Brain microvascular endothelial cell (primary cell): Measurements from ENCODE around the gene CACNG5.

Experiments used
- DNase-seq: peaks from one replicate; pipeline ENCODE4 v3.0.0-alpha.2; 2020
- H3K27ac ChIP-seq: fragments of 250-450 bp; sonication (Bioruptor Pico); 2 replicates; pipeline ENCODE4 v1.5.1; 2020; ENCODE audit warnings: mild to moderate bottlenecking, moderate library complexity
- H3K27me3 ChIP-seq: fragments of 250-450 bp; sonication (Bioruptor Pico); replicated peaks from 2 replicates; pipeline ENCODE4 v1.5.1; 2020; ENCODE audit warnings: mild to moderate bottlenecking
- H3K36me3 ChIP-seq: fragments of 250-450 bp; sonication (Bioruptor Pico); replicated peaks from 2 replicates; pipeline ENCODE4 v1.5.1; 2020; ENCODE audit warnings: mild to moderate bottlenecking
- H3K4me3 ChIP-seq: 2 replicates; pipeline ENCODE4 v1.5.1; 2011; ENCODE audit warnings: low read depth, mild to moderate bottlenecking, control low read depth, low read length, moderate library complexity
- CTCF ChIP-seq: IDR thresholded peaks from 2 replicates; pipeline ENCODE4 v1.5.1; 2011; ENCODE audit warnings: low read depth, mild to moderate bottlenecking, moderate library complexity, low read length, control low read depth, inconsistent platforms; ENCODE audit errors: missing control alignments
- in situ Hi-C: cut with HindIII; loops from 2 replicates; pipeline ENCODE4 v1.10.0; 2017; ENCODE audit warnings: low sequenced_read_pairs, low pct_ligation_motif_present

Gene CACNG5

GRCh38 chr17:66904760-66905624, 70.1 kb downstream of the CACNG5 start:
- in situ Hi-C loops = loop anchor here (25.0 kb wide), 1 partner anchor 193 kb away; no protein-coding TSS in a partner anchor
- H3K36me3 ChIP-seq = no peaks in the 10 kb centered on the region
- no peak for TF ChIP-seq CTCF
- no peak overlapping the region for H3K4me3 ChIP-seq
- H3K27me3 ChIP-seq = no peaks in the 10 kb centered on the region
- DNase-seq = peak; percentile 71
- H3K27ac ChIP-seq = peak overlapping the region; percentile 83

- Histone ChIP-seq H3K27ac (no peak overlapping the region), H3K4me3 (no peak overlapping the region), H3K36me3 (no peaks in the 10 kb centered on the region), H3K27me3 (no peaks in the 10 kb centered on the region)
- TF ChIP-seq CTCF = peak; percentile 97
- peak; percentile 79 for DNase-seq
- in situ Hi-C loops = loop anchor here (25.0 kb wide), 1 partner anchor 194 kb away; no protein-coding TSS in a partner anchor
Observed at GRCh38 chr17:66906321-66907278, 71.7 kb downstream of the CACNG5 start.

- DNase-seq = no peak
- in situ Hi-C loops = loop anchor here (25.0 kb wide), 1 partner anchor 198 kb away; no protein-coding TSS in a partner anchor
- TF ChIP-seq CTCF = no peak
Observed at GRCh38 chr17:66909804-66910373, 75.0 kb downstream of the CACNG5 start.

GRCh38 chr17:66910651-66911285, 75.9 kb downstream of the CACNG5 start:
- no peak overlapping the region for H3K4me3 ChIP-seq
- no peak for TF ChIP-seq CTCF
- no peaks in the 10 kb centered on the region for H3K36me3 ChIP-seq
- no peak for DNase-seq
- no peak overlapping the region for H3K27ac ChIP-seq
- in situ Hi-C loops = loop anchor here (25.0 kb wide), 1 partner anchor 198 kb away; no protein-coding TSS in a partner anchor
- H3K27me3 ChIP-seq = no peaks in the 10 kb centered on the region

More at GRCh38 chr17:66909804-66910373, 75.0 kb downstream of the CACNG5 start:
- Histone ChIP-seq H3K27ac (no peak overlapping the region), H3K36me3 (no peaks in the 10 kb centered on the region), H3K4me3 (no peak overlapping the region), H3K27me3 (no peaks in the 10 kb centered on the region)

- no peak overlapping the region for H3K4me3 ChIP-seq
- H3K36me3 ChIP-seq = no peaks in the 10 kb centered on the region
- no peak for DNase-seq
- H3K27me3 ChIP-seq = no peaks in the 10 kb centered on the region
- TF ChIP-seq CTCF = peak; percentile 43
- in situ Hi-C loops = loop anchor here (25.0 kb wide), 1 partner anchor 203 kb away; no protein-coding TSS in a partner anchor
- H3K27ac ChIP-seq = no peak overlapping the region
Observed at GRCh38 chr17:66915204-66915611, 80.3 kb downstream of the CACNG5 start.
